Central memory CD8-positive, alpha-beta T cell (primary cell): Measurements from ENCODE around the gene GAL.
A peak's percentile ranks its signal among the peaks of the same experiment; 100 is the strongest.

ENCODE experiments used
- ATAC-seq: fragments of 150-1000 bp; cut with Tn5 transposase; replicated peaks from 2 replicates; pipeline ENCODE4 v1.10.0; 2022; ENCODE audit warnings: mild to moderate bottlenecking, moderate FRiP score, moderate number of reproducible peaks; ENCODE audit not compliant: poor library complexity, severe bottlenecking; ENCODE audit errors: extremely low read depth
- DNase-seq, 2 donors: peaks; one replicate each; pipeline ENCODE4 v3.0.0; 2021; ENCODE audit warnings: low spot score in 2 of 2
- H3K27ac Mint-ChIP-seq: one replicate; pipeline ENCODE4 v1.8.0; 2022; ENCODE audit warnings: low read depth, mild to moderate bottlenecking, moderate library complexity, mixed read lengths
- H3K27me3 Mint-ChIP-seq: one replicate; pipeline ENCODE4 v1.8.0; 2022; ENCODE audit warnings: mixed read lengths
- H3K36me3 Mint-ChIP-seq: one replicate; pipeline ENCODE4 v1.8.0; 2022; ENCODE audit warnings: mild to moderate bottlenecking, moderate library complexity, mixed read lengths; ENCODE audit not compliant: insufficient read depth
- H3K4me1 Mint-ChIP-seq: one replicate; pipeline ENCODE4 v1.8.0; 2022; ENCODE audit warnings: mixed read lengths
- H3K4me3 Mint-ChIP-seq: one replicate; pipeline ENCODE4 v1.8.0; 2022; ENCODE audit warnings: mild to moderate bottlenecking, moderate library complexity, mixed read lengths
- H3K9me3 Mint-ChIP-seq: one replicate; pipeline ENCODE4 v1.8.0; 2022; ENCODE audit warnings: mixed read lengths

Gene GAL

GRCh38 chr11:68674461-68674860 lies 9.9 kb upstream of the GAL start:
- no peaks in the 10 kb centered on the region for H3K4me1 Mint-ChIP-seq
- no peaks in the 10 kb centered on the region for H3K36me3 Mint-ChIP-seq
- DNase-seq (no peak), ATAC-seq (no peak)
- no peaks in the 10 kb centered on the region for H3K9me3 Mint-ChIP-seq
- peaks cover 25% of the 10 kb centered on the region for H3K27me3 Mint-ChIP-seq
- H3K27ac Mint-ChIP-seq, result no peak overlapping the region
- H3K4me3 Mint-ChIP-seq, result no peak overlapping the region

- no peak overlapping the region for H3K27ac Mint-ChIP-seq
- DNase-seq (no peak), ATAC-seq (no peak)
Observed at GRCh38 chr11:68677432-68677831, 6.9 kb upstream of the GAL start.

GRCh38 chr11:68678031-68678441 lies 6.3 kb upstream of the GAL start:
- H3K27me3 Mint-ChIP-seq, result peaks cover 40% of the 10 kb centered on the region
- H3K36me3 Mint-ChIP-seq, result no peaks in the 10 kb centered on the region
- H3K4me3 Mint-ChIP-seq, result no peak overlapping the region
- H3K4me1 Mint-ChIP-seq, result peaks cover 3% of the 10 kb centered on the region
- H3K27ac Mint-ChIP-seq, result no peak overlapping the region
- DNase-seq, result no peak
- no peaks in the 10 kb centered on the region for H3K9me3 Mint-ChIP-seq
- no peak for ATAC-seq

More at GRCh38 chr11:68677432-68677831, 6.9 kb upstream of the GAL start:
- peaks cover 34% of the 10 kb centered on the region for H3K27me3 Mint-ChIP-seq
- H3K4me3 Mint-ChIP-seq, result no peak overlapping the region
- no peaks in the 10 kb centered on the region for H3K36me3 Mint-ChIP-seq
- no peaks in the 10 kb centered on the region for H3K4me1 Mint-ChIP-seq
- no peaks in the 10 kb centered on the region for H3K9me3 Mint-ChIP-seq

GRCh38 chr11:68680541-68681231 lies 3.7 kb upstream of the GAL start:
- no peaks in the 10 kb centered on the region for H3K9me3 Mint-ChIP-seq
- peaks cover 4% of the 10 kb centered on the region for H3K4me1 Mint-ChIP-seq
- H3K36me3 Mint-ChIP-seq, result no peaks in the 10 kb centered on the region
- DNase-seq (no peak), ATAC-seq (no peak)
- H3K27me3 Mint-ChIP-seq, result peaks cover 40% of the 10 kb centered on the region
- no peak overlapping the region for H3K27ac Mint-ChIP-seq
- H3K4me3 Mint-ChIP-seq, result no peak overlapping the region

- Mint-ChIP-seq H3K9me3 (no peaks in the 10 kb centered on the region), H3K4me1 (peaks cover 4% of the 10 kb centered on the region), H3K27me3 (peaks cover 45% of the 10 kb centered on the region), H3K4me3 (no peak overlapping the region), H3K36me3 (no peaks in the 10 kb centered on the region), H3K27ac (peak overlapping the region; percentile 30)
- ATAC-seq (no peak), DNase-seq (no peak)
Observed at GRCh38 chr11:68682531-68682961, 1.8 kb upstream of the GAL start.

GRCh38 chr11:68683121-68683520 lies 1.2 kb upstream of the GAL start:
- Mint-ChIP-seq H3K4me1 (peaks cover 4% of the 10 kb centered on the region), H3K4me3 (no peak overlapping the region), H3K36me3 (no peaks in the 10 kb centered on the region), H3K9me3 (no peaks in the 10 kb centered on the region), H3K27me3 (peaks cover 51% of the 10 kb centered on the region), H3K27ac (peak overlapping the region; percentile 30)
- DNase-seq (no peak), ATAC-seq (no peak)

GRCh38 chr11:68683536-68684384 lies 584 bp upstream of the GAL start:
- Mint-ChIP-seq H3K9me3 (no peaks in the 10 kb centered on the region), H3K4me1 (peaks cover 4% of the 10 kb centered on the region), H3K27me3 (peaks cover 55% of the 10 kb centered on the region), H3K4me3 (no peak overlapping the region), H3K36me3 (no peaks in the 10 kb centered on the region), H3K27ac (no peak overlapping the region)
- ATAC-seq (no peak), DNase-seq (no peak)

GRCh38 chr11:68685656-68686380 lies 1.5 kb downstream of the GAL start:
- DNase-seq, result no peak
- H3K9me3 Mint-ChIP-seq, result no peaks in the 10 kb centered on the region
- H3K4me1 Mint-ChIP-seq, result peaks cover 13% of the 10 kb centered on the region
- H3K27me3 Mint-ChIP-seq, result peaks cover 55% of the 10 kb centered on the region
- ATAC-seq, result no peak
- H3K36me3 Mint-ChIP-seq, result no peaks in the 10 kb centered on the region
- peak overlapping the region; percentile 41 for H3K4me3 Mint-ChIP-seq
- no peak overlapping the region for H3K27ac Mint-ChIP-seq

- no peak for ATAC-seq
- Mint-ChIP-seq H3K36me3 (peaks cover 2% of the 10 kb centered on the region), H3K27ac (no peak overlapping the region), H3K4me3 (no peak overlapping the region), H3K9me3 (no peaks in the 10 kb centered on the region), H3K27me3 (peaks cover 61% of the 10 kb centered on the region), H3K4me1 (peaks cover 20% of the 10 kb centered on the region)
- DNase-seq, result no peak
Observed at GRCh38 chr11:68686486-68686885, 2.1 kb downstream of the GAL start.

- Mint-ChIP-seq H3K36me3 (peaks cover 2% of the 10 kb centered on the region), H3K9me3 (no peaks in the 10 kb centered on the region), H3K4me3 (no peak overlapping the region), H3K4me1 (peaks cover 21% of the 10 kb centered on the region), H3K27me3 (peaks cover 57% of the 10 kb centered on the region), H3K27ac (no peak overlapping the region)
- DNase-seq (no peak), ATAC-seq (no peak)
Observed at GRCh38 chr11:68687311-68687710, 3.0 kb downstream of the GAL start.

- Mint-ChIP-seq H3K4me1 (peaks cover 19% of the 10 kb centered on the region), H3K27me3 (peaks cover 50% of the 10 kb centered on the region), H3K27ac (no peak overlapping the region), H3K9me3 (no peaks in the 10 kb centered on the region), H3K36me3 (peaks cover 2% of the 10 kb centered on the region), H3K4me3 (no peak overlapping the region)
- no peak for ATAC-seq
- no peak for DNase-seq
Observed at GRCh38 chr11:68687986-68688385, 3.6 kb downstream of the GAL start.

- no peak overlapping the region for H3K4me3 Mint-ChIP-seq
- H3K4me1 Mint-ChIP-seq, result peaks cover 17% of the 10 kb centered on the region
- peaks cover 53% of the 10 kb centered on the region for H3K27me3 Mint-ChIP-seq
- H3K9me3 Mint-ChIP-seq, result no peaks in the 10 kb centered on the region
- DNase-seq, result no peak
- ATAC-seq, result no peak
- H3K36me3 Mint-ChIP-seq, result peaks cover 2% of the 10 kb centered on the region
- H3K27ac Mint-ChIP-seq, result no peak overlapping the region
Observed at GRCh38 chr11:68688881-68689280, 4.5 kb downstream of the GAL start.
